ENCODE measurements around the gene LAX1.
"Not testable (repeated sequence)": the region's sequence is repeated elsewhere in the genome, so short reads cannot be mapped to it uniquely, and the experiment has no call there.

Gene LAX1

GRCh38 chr1:203765029-203765837, at the start of gene LAX1:
TSS of gene LAX1 (plus strand) at chr1:203765183. CDS start at chr1:203765566, 383 bp downstream.
- no peak for DNase-seq
- in situ Hi-C loops (cut with HindIII; ENCODE audit: low pct_ligation_motif_present, low pct_unique_long_range_greater_than_20kb, low sequenced_read_pairs) = no loop called here

DNA sequence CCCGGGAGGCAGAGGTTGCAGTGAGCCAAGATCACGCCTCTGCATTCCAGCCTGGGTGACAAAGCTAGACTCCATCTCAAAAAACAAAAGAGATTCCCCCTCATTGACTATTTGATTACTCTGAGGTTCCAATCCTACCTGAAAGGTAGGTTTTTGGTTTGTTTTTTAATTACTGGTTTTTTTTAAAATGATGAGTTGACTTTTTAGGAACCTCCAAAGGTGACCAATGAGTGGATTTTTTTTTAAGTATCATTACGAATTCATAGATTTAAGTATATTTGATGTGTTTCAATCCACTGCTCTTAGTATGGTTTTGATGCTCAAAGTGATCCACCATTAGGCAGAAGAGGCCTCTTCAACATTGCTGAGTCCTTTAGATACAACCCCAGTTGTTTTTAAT, 47.9 kb upstream of the LAX1 start:
- no peak for DNase-seq
- in situ Hi-C loops (cut with HindIII; ENCODE audit: low pct_ligation_motif_present, low pct_unique_long_range_greater_than_20kb, low sequenced_read_pairs) = no loop called here

DNA sequence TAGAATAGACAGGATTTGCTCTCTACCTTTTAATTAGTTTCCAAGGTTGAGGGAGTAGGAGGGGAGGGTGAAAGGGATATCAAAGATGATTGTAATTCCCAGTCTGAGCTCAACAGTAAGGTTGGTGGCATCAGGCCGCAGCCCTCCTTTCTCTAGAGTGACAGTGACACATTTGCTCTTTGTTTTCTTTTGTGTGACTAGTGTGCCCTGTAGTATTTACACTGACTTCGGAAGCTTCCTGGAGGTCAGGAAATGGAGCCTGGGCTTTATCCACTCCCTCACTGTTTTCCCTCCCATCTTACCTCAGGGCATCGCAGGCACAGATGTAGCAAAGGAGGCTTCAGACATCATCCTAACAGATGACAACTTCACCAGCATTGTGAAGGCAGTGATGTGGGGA, 44.7 kb upstream of the LAX1 start:
- no peak for DNase-seq
- in situ Hi-C loops (cut with HindIII; ENCODE audit: low pct_ligation_motif_present, low pct_unique_long_range_greater_than_20kb, low sequenced_read_pairs) = no loop called here

DNA sequence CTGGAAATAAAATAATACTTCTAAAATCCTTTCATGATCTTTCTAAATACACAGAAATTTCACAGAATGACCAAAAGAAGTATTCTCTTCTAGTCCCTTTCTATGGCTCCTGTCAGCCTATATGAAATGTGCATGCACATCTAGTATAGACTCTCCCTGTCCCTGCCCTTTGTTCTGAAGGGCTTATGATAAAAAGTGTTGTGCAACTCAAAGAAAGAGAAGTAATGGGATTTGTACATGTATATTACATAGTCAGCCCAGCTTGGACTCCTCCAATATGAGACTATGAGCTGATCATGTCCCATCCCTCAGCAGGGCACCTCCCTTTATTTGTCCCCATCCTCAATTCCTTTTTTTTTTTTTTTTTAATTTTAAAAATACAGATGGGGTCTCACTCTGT, 42.1 kb upstream of the LAX1 start:
- DNase-seq = no peak
- in situ Hi-C loops (cut with HindIII; ENCODE audit: low pct_ligation_motif_present, low pct_unique_long_range_greater_than_20kb, low sequenced_read_pairs) = no loop called here

GRCh38 chr1:203726417-203726867, 38.5 kb upstream of the LAX1 start:
- in situ Hi-C loops (cut with HindIII; ENCODE audit: low pct_ligation_motif_present, low pct_unique_long_range_greater_than_20kb, low sequenced_read_pairs) = no loop called here
- DNase-seq = no peak

DNA sequence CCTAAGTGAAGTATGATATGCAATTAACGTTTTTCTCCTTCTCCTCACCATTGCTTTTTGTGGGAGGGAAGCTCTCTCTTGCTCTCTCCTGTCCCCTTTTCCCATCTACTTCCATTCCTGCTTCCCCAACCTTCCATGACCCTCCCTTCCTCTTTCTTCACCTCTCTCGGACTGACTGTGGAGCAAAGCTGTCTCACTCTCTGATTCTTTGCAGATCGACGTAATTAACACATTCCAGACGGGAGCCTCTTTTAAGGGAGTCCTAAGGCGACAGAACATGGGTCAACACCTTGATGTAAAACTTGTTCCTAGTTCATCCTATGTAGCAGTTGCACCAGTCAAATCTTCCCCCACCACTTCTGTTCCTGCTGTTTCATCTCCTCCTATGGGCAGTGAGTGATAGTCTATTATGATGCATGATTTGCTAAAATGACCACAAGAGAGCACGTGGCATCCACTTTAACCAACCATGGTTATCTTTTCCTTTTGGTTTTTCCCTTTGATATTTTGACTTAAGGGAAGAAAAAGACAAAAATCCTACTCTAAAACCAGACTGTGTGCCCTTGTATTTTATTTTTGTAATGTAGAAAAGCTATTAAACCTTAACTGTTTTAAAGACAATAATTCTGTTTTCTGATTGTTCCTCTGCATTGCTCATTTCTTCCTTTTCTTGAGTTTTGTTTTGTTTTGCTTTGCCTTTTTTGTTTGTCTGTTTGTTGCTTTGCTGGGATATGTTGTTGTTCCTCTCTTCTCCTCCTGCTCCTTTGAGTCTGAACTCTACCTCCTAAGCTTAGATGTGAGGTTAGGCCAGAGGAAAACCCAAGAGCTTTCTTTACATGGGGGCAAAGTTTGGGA, 31.7 kb upstream of the LAX1 start:
- no peak for DNase-seq
- in situ Hi-C loops (cut with HindIII; ENCODE audit: low pct_ligation_motif_present, low pct_unique_long_range_greater_than_20kb, low sequenced_read_pairs) = no loop called here

DNA sequence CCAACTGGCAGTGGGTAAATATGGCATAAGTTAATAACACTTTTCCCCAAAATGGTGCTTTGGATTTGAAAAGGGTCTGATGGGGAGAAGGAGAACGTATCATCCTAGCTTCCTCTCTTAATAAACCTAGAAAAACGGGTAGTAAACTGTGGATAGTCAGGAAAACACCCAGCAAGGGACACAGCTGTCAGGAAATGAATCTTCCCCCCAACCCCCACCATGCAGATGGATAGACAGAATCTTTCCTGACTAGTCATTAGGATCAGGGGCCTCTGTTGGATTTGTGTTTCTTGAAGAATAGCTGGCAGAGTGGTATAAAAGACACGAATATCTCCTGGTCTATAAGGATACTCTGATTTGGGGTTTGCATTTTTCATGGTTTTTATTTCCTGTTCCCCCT, 22.5 kb upstream of the LAX1 start:
- in situ Hi-C loops (cut with HindIII; ENCODE audit: low pct_ligation_motif_present, low pct_unique_long_range_greater_than_20kb, low sequenced_read_pairs) = no loop called here
- no peak for DNase-seq

- no peak for DNase-seq
- in situ Hi-C loops (cut with HindIII; ENCODE audit: low pct_ligation_motif_present, low pct_unique_long_range_greater_than_20kb, low sequenced_read_pairs) = no loop called here
These were observed 21.9 kb upstream of the LAX1 start for GRCh38 chr1:203743091-203743571.

- no peak for DNase-seq
- in situ Hi-C loops (cut with HindIII; ENCODE audit: low pct_ligation_motif_present, low pct_unique_long_range_greater_than_20kb, low sequenced_read_pairs) = no loop called here
These were observed 20.7 kb upstream of the LAX1 start for GRCh38 chr1:203744075-203744972.

- DNase-seq = no peak
- in situ Hi-C loops (cut with HindIII; ENCODE audit: low pct_ligation_motif_present, low pct_unique_long_range_greater_than_20kb, low sequenced_read_pairs) = no loop called here
These were observed 18.7 kb upstream of the LAX1 start for GRCh38 chr1:203746281-203746680.

- in situ Hi-C loops (cut with HindIII; ENCODE audit: low pct_ligation_motif_present, low pct_unique_long_range_greater_than_20kb, low sequenced_read_pairs) = no loop called here
- DNase-seq = no peak
These were observed 13.9 kb upstream of the LAX1 start for GRCh38 chr1:203751051-203751450.

- DNase-seq; in situ Hi-C loops (cut with HindIII; ENCODE audit: low pct_ligation_motif_present, low pct_unique_long_range_greater_than_20kb, low sequenced_read_pairs): not testable (repeated sequence)
These were observed 13.2 kb upstream of the LAX1 start for GRCh38 chr1:203751618-203752361.

GRCh38 chr1:203754455-203754864, 10.5 kb upstream of the LAX1 start:
- in situ Hi-C loops (cut with HindIII; ENCODE audit: low pct_ligation_motif_present, low pct_unique_long_range_greater_than_20kb, low sequenced_read_pairs) = no loop called here
- no peak for DNase-seq

DNA sequence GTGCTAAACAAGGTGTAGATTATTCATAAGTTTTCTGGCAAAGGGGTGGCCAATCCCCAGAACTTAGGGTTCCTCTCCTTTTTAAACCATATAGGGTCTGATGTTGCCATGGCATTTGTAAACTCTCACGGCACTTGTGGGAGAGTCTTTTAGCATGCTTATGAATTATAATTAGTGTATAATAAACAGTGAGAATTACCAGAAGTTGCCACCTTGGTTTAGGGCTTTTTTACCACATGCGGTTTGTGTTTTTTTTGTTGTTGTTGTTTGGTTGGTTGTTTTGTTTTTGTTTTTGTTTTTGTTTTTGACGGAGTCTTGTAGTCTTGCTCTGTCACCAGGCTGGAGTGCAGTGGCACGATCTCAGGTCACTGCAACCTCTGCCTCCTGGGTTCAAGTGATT, 8.9 kb upstream of the LAX1 start:
- DNase-seq = no peak
- in situ Hi-C loops (cut with HindIII; ENCODE audit: low pct_ligation_motif_present, low pct_unique_long_range_greater_than_20kb, low sequenced_read_pairs) = no loop called here

DNA sequence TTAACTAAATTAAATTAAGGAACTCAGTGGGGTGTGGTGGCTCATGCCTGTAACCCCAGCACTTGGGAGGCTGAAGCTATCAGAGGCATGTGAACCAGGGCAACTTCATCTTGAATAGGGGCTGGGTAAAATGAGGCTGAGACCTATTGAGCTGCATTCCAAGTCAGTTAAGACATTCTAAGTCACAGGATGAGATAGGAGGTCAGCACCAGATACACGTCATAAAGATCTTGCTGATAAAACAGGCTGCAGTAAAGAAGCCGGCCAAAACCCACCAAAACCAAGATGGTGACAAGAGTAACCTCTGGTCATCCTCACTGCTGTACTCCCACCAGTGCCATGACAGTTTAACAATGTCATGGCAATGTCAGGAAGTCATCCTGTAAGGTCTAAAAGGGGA, 6.2 kb upstream of the LAX1 start:
- in situ Hi-C loops (cut with HindIII; ENCODE audit: low pct_ligation_motif_present, low pct_unique_long_range_greater_than_20kb, low sequenced_read_pairs) = not testable (repeated sequence)

GRCh38 chr1:203760506-203760905, 4.5 kb upstream of the LAX1 start:
- in situ Hi-C loops (cut with HindIII; ENCODE audit: low pct_ligation_motif_present, low pct_unique_long_range_greater_than_20kb, low sequenced_read_pairs) = no loop called here
- DNase-seq = no peak

More for the DNA sequence above, 6.2 kb upstream of the LAX1 start:
- DNase-seq = not testable (repeated sequence)

DNA sequence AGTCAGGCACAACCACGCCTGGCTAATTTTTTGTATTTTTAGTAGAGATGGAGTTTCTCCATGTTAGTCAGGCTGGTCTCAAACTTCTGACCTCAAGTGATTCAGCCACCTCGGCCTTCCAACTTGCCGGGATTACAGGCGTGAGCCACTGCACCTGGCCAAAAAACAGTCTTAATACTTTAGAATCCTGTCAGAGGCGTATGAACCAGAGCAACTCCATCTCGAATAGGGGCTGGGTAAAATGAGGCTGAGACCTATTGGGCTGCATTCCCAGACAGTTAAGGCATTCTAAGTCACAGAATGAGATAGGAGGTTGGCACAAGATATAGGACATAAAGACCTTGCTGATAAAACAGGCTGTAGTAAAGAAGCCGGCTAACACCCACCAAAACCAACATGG, 3.0 kb upstream of the LAX1 start:
- in situ Hi-C loops (cut with HindIII; ENCODE audit: low pct_ligation_motif_present, low pct_unique_long_range_greater_than_20kb, low sequenced_read_pairs); DNase-seq: not testable (repeated sequence)

GRCh38 chr1:203763505-203763904, 1.5 kb upstream of the LAX1 start:
- in situ Hi-C loops (cut with HindIII; ENCODE audit: low pct_ligation_motif_present, low pct_unique_long_range_greater_than_20kb, low sequenced_read_pairs) = no loop called here
- no peak for DNase-seq
